ENCODE results near the gene ADK. TPM values are rescaled to one million over a fixed set of nuclear protein-coding genes. Genes with fewer than 3 reads are reported as not detected.

Gene ADK
- total RNA-seq, 3 donors from 2014 or later (not counting 1 experiment from before 2014, with no cell fraction given), result 13.4 to 16.1 (median 14.1) TPM

DNA sequence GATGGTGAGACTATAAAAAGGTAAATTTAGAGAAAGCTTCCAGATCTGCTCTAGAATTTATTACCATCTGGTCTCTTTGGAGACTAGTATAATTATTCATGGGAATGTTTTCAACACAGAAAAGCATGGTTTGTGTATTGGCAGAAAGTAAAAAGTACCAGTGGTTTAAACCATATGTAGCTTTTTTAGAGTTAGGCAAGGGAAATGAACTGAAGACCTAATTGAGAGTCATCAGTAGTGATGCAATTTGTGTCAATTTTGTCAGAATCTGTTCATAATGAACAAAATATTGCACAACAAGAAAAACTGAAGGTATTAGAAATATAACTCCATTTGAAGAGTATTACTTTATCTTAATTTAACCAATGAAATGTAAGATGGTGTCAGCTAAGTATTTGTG is 181.4 kb downstream of the ADK start:
- DNase-seq (no peak), ATAC-seq (no peak)
- no peak overlapping the region for H3K4me3 Mint-ChIP-seq
- H3K4me1 Mint-ChIP-seq, result no peaks in the 10 kb centered on the region
- Histone ChIP-seq H3K27me3 (ENCODE audit: control insufficient read depth, insufficient read depth, low read length) (no peaks in the 10 kb centered on the region), H3K4me1 (ENCODE audit: control insufficient read depth, insufficient read depth, low read length) (no peaks in the 10 kb centered on the region), H3K27ac (ENCODE audit: low read length) (no peak overlapping the region), H3K9me3 (ENCODE audit: control insufficient read depth, insufficient read depth, low read length) (no peaks in the 10 kb centered on the region), H3K4me3 (ENCODE audit: low read length) (no peak overlapping the region), H3K36me3 (ENCODE audit: control insufficient read depth, insufficient read depth, low read length) (no peaks in the 10 kb centered on the region)
- no peaks in the 10 kb centered on the region for H3K9me3 Mint-ChIP-seq
- H3K27me3 Mint-ChIP-seq (ENCODE audit: low read depth in 2 of 2), result no peaks in the 10 kb centered on the region
- H3K36me3 Mint-ChIP-seq, result no peaks in the 10 kb centered on the region
- TF ChIP-seq, protein P1, sequence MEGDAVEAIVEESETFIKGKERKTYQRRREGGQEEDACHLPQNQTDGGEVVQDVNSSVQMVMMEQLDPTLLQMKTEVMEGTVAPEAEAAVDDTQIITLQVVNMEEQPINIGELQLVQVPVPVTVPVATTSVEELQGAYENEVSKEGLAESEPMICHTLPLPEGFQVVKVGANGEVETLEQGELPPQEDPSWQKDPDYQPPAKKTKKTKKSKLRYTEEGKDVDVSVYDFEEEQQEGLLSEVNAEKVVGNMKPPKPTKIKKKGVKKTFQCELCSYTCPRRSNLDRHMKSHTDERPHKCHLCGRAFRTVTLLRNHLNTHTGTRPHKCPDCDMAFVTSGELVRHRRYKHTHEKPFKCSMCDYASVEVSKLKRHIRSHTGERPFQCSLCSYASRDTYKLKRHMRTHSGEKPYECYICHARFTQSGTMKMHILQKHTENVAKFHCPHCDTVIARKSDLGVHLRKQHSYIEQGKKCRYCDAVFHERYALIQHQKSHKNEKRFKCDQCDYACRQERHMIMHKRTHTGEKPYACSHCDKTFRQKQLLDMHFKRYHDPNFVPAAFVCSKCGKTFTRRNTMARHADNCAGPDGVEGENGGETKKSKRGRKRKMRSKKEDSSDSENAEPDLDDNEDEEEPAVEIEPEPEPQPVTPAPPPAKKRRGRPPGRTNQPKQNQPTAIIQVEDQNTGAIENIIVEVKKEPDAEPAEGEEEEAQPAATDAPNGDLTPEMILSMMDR (IDR thresholded peaks at IDR 0.05), result no peak
- intact Hi-C loops (cut with micrococcal nuclease), result no loop called here
- H3K27ac Mint-ChIP-seq, result no peak overlapping the region

DNA sequence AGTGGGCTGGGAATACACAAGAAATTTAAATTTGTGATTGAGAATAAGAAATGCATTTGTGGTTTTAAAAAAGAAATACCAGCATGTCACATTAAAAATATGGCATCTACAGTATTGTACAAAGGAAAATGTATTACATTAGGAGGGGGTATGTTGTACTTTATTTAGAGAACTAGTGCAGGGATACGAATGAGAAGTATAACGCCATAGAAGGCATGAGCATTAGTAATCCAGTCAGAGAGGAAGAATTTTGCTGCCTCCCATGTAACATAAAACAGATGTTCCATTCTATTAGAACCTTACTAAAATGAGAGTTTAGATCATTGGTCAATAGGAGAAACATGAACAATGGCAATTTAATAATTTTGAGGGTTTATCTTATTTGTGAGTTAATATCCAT is 182.2 kb downstream of the ADK start:
- intact Hi-C loops (cut with micrococcal nuclease), result no loop called here
- no peak for ATAC-seq
- WGBS (ENCODE audit: insufficient coverage), result 100% methylated on average over 2 of the region's 2 CpGs

DNA sequence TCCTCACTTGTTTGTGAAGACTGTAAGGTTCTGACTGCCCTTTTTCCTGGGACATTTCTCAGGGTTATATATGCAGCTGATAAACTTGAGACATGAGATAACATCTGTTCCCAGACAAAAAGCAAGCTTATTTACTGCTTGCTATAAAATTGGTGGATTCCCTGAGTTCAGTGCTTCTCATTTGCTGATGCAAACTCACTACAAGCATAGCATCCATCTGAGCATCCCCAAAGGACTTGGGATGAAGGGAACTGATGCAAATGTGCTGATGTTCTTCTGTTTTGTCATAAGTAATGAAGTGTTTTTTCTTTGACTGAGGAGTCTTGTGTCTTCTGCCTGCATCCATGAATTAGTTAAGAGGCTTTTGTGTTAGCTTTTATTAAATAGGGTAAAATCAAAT is 183.2 kb downstream of the ADK start:
- DNase-seq (no peak), ATAC-seq (no peak)
- no peak overlapping the region for H3K4me3 ChIP-seq (ENCODE audit: low read length)
- Mint-ChIP-seq H3K36me3 (no peaks in the 10 kb centered on the region), H3K4me3 (no peak overlapping the region), H3K9me3 (no peaks in the 10 kb centered on the region), H3K27me3 (ENCODE audit: low read depth in 2 of 2) (no peaks in the 10 kb centered on the region), H3K4me1 (no peaks in the 10 kb centered on the region), H3K27ac (no peak overlapping the region)
- no peaks in the 10 kb centered on the region for H3K9me3 ChIP-seq (ENCODE audit: control insufficient read depth, insufficient read depth, low read length)
- H3K4me1 ChIP-seq (ENCODE audit: control insufficient read depth, insufficient read depth, low read length), result no peaks in the 10 kb centered on the region
- H3K36me3 ChIP-seq (ENCODE audit: control insufficient read depth, insufficient read depth, low read length), result no peaks in the 10 kb centered on the region
- intact Hi-C loops (cut with micrococcal nuclease), result no loop called here
- H3K27ac ChIP-seq (ENCODE audit: low read length), result no peak overlapping the region
- TF ChIP-seq, protein P1 (IDR thresholded peaks at IDR 0.05), result no peak
- H3K27me3 ChIP-seq (ENCODE audit: control insufficient read depth, insufficient read depth, low read length), result no peaks in the 10 kb centered on the region

More for the DNA sequence above, 182.2 kb downstream of the ADK start:
- DNase-seq, result no peak
- H3K27ac ChIP-seq (ENCODE audit: low read length), result no peak overlapping the region
- Mint-ChIP-seq H3K27me3 (ENCODE audit: low read depth in 2 of 2) (no peaks in the 10 kb centered on the region), H3K4me3 (no peak overlapping the region), H3K36me3 (no peaks in the 10 kb centered on the region), H3K27ac (no peak overlapping the region), H3K9me3 (no peaks in the 10 kb centered on the region), H3K4me1 (no peaks in the 10 kb centered on the region)
- no peak overlapping the region for H3K4me3 ChIP-seq (ENCODE audit: low read length)
- H3K36me3 ChIP-seq (ENCODE audit: control insufficient read depth, insufficient read depth, low read length), result no peaks in the 10 kb centered on the region
- no peaks in the 10 kb centered on the region for H3K27me3 ChIP-seq (ENCODE audit: control insufficient read depth, insufficient read depth, low read length)
- no peaks in the 10 kb centered on the region for H3K9me3 ChIP-seq (ENCODE audit: control insufficient read depth, insufficient read depth, low read length)
- H3K4me1 ChIP-seq (ENCODE audit: control insufficient read depth, insufficient read depth, low read length), result no peaks in the 10 kb centered on the region
- TF ChIP-seq, protein P1 (IDR thresholded peaks at IDR 0.05), result no peak

DNA sequence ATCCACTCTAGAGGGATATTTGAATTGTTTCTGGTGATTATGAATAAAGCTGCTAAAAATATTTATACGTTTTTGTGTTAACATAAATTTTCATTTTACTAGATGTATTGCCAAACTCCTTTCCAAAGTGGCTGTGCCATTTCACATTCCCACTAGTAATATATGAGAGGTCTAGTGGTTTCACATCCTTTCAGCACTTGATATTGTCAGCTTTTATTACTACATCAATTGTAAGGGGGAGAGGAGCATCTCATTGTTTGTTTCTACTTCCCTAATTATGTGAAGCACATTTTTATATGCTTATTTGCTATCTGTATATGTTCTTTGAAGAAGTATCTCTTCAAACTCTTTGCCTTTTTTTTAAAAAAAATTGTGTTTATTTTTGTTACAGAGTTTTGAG is 184.5 kb downstream of the ADK start:
- H3K27me3 Mint-ChIP-seq (ENCODE audit: low read depth in 2 of 2), result no peaks in the 10 kb centered on the region
- H3K27me3 ChIP-seq (ENCODE audit: control insufficient read depth, insufficient read depth, low read length), result no peaks in the 10 kb centered on the region
- H3K4me3 Mint-ChIP-seq, result no peak overlapping the region
- intact Hi-C loops (cut with micrococcal nuclease), result no loop called here
- no CpG with 5 or more reads among the region's 1 CpG for WGBS (ENCODE audit: insufficient coverage)
- H3K9me3 Mint-ChIP-seq, result no peaks in the 10 kb centered on the region
- TF ChIP-seq, protein P1 (IDR thresholded peaks at IDR 0.05), result no peak
- H3K36me3 ChIP-seq (ENCODE audit: control insufficient read depth, insufficient read depth, low read length), result no peaks in the 10 kb centered on the region
- no peaks in the 10 kb centered on the region for H3K36me3 Mint-ChIP-seq
- no peak overlapping the region for H3K27ac ChIP-seq (ENCODE audit: low read length)
- H3K4me1 Mint-ChIP-seq, result no peaks in the 10 kb centered on the region
- H3K27ac Mint-ChIP-seq, result no peak overlapping the region
- no peak overlapping the region for H3K4me3 ChIP-seq (ENCODE audit: low read length)
- no peaks in the 10 kb centered on the region for H3K9me3 ChIP-seq (ENCODE audit: control insufficient read depth, insufficient read depth, low read length)
- DNase-seq (no peak), ATAC-seq (no peak)
- no peaks in the 10 kb centered on the region for H3K4me1 ChIP-seq (ENCODE audit: control insufficient read depth, insufficient read depth, low read length)
